Stimulated activated CD4-positive, alpha-beta T cell treated with anti-CD3 and anti-CD28 coated beads, Interleukin-4, amount 100 ng/mL, for 1 hour (primary cell): Measurements from ENCODE around the gene ABCB7.
"Not testable (repeated sequence)": the region's sequence is repeated elsewhere in the genome, so short reads cannot be mapped to it uniquely, and the experiment has no call there.

Experiments used
- DNase-seq: peaks from one replicate; pipeline ENCODE4 v3.0.0-alpha.2; 2020

ABCB7 gene

GRCh38 chrX:75086731-75087195, 69.3 kb downstream of the ABCB7 start:
- DNase-seq: no peak

DNA sequence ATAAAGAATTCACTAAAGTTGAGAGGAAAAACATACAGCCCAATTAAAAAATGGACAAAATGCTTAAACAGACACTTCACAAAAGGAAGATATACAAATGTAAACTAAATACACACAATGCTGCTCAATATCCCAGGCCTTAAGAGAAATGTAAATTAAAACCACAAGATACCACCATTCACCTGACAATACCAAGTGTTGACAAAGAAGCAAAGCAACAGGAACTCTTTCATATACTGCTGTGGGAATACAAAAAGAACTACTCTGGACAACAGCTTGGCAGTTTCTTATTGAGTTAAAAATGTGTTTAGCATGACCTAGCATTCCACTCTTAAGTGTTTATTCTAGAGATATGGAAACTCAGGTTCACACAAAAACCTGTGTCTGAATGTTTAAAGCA, 71.3 kb downstream of the ABCB7 start:
- DNase-seq: no peak

DNA sequence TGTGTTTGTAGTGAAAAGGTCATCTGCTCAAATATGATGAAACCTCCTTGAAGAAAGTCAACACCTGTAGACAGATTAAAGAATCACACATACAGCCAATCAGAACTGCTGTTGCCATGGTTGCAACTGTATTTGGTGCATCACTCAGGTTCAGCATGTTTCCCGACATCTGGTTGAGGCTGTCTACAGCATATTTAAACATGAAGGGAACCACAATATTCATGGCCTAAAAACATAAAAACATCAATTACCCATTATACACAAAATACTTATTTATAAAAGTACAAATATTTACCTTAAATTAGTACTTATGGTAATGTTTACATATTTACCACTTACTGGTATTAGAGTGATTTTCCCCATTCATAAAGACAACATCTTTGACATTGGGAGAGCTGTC, 79.7 kb downstream of the ABCB7 start:
- no peak for DNase-seq

DNA sequence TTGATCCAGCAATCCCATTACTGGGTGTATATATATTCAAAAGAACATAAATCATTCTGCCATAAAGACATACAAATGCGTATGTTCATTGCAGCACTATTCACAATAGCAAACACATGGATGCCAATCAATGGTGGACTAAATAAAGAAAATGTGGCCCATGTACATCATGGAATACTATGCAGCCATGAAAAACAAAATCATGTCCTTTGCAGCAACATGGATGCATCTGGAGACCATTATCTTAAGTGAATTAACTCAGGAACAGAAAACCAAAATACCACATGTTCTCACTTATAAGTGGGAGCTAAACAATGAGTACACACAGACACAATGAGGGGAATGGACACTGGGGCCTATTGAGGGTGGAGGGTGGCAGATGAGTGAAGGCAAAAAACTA, 81.6 kb downstream of the ABCB7 start:
- DNase-seq: no peak

GRCh38 chrX:75071334-75071733, 84.7 kb downstream of the ABCB7 start:
- DNase-seq: no peak

DNA sequence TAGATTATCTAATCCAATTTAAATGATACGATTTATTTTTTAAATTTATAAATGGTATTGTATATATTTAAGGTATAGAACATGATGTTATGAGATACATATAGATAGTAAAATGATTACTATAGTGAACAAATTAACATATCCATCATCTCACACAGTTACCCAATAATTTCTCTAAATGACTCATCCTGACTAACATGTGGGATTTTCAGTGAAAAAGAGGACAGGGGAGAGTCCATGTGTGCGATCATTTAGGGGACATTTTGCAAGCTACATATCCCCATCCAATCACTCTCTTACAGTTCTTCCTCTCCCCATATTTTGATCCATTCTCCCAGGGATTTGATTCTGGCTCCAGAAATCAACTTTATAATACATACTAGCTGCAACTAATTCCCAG, 88.2 kb downstream of the ABCB7 start:
- DNase-seq: no peak

GRCh38 chrX:75061701-75062100, 94.4 kb downstream of the ABCB7 start:
- no peak for DNase-seq

DNA sequence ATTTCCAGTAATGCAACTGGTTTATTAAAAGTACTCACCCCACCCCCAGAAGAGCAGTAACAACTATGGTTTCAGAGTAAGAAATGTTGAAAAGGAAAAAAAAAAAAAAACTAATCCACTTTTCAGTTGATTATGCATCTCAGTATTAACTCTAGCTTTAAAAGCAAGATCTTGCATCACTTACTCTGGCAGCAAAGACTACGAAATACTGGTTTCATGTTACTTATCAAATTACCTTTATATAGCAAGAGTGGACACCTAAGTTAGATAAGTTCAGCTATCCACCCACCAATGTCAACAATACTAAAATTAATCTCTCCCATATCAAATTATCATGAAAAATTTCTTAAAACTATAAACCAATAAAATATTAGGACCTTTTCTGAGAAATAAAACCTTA, 105.0 kb downstream of the ABCB7 start:
- no peak for DNase-seq

DNA sequence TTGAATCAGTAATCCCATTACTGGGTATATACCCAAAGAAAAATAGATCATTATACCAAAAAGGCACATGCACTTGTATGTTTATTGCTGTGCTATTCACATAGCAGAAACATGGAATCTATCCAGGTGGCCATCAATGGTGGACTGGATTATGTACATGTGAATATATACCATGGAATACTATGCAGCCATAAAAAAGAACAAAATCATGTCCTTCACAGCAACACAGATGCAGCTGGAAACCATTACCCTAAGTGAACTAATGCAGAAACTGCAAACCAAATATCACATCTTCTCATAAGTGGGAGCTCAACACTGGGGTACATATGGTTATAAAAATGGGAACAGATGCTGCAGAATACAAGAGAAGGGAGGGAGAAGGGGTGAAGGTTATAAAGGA, 110.7 kb downstream of the ABCB7 start:
- DNase-seq: no peak

DNA sequence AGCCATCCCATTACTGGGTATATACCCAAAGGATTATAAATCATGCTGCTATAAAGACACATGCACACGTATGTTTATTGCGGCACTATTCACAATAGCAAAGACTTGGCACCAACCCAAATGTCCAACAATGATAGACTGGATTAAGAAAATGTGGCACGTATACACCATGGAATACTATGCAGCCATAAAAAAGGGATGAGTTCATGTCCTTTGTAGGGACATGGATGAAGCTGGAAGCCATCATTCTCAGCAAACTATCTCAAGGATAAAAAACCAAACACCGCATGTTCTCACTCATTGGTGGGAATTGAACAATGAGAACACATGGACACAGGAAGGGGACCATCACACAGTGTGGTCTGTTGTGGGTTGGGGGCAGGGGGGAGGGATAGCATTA, 111.9 kb downstream of the ABCB7 start:
- DNase-seq: not testable (repeated sequence)

- no peak for DNase-seq
These were observed 117.2 kb downstream of the ABCB7 start for GRCh38 chrX:75038925-75039324.
